ENCODE measurements around the gene FST. TPM values are rescaled to one million over a fixed set of nuclear protein-coding genes. Genes with fewer than 3 reads are reported as not detected.
A peak's percentile ranks its signal among the peaks of the same experiment; 100 is the strongest.

The FST gene
- total and polyA plus RNA-seq, 2 donors (not counting 1 experiment from before 2014, with no cell fraction given) = 759 to 1,058 TPM

DNA sequence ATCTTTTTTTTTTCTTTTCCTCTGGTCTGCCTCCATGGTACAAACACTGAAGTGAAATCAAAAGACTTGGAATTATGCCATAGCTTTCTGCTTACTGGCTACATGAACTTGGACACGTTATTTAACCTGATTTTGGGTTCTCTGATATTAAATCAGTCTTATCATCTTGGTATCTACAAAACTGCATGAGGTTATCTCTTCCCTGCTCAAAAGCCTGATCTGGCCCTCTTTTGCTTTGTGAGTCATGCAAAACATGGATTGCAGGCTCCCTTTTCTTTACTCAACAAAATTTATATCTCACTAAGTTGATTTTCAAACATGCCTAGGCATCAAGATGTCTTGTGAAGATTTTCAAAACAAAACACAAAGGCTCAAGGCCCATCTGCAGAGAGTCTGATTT is 45.9 kb upstream of the FST start:
- DNase-seq (ENCODE audit: low read depth in 2 of 2) = peak in 1 of 2 donors; percentile 20

DNA sequence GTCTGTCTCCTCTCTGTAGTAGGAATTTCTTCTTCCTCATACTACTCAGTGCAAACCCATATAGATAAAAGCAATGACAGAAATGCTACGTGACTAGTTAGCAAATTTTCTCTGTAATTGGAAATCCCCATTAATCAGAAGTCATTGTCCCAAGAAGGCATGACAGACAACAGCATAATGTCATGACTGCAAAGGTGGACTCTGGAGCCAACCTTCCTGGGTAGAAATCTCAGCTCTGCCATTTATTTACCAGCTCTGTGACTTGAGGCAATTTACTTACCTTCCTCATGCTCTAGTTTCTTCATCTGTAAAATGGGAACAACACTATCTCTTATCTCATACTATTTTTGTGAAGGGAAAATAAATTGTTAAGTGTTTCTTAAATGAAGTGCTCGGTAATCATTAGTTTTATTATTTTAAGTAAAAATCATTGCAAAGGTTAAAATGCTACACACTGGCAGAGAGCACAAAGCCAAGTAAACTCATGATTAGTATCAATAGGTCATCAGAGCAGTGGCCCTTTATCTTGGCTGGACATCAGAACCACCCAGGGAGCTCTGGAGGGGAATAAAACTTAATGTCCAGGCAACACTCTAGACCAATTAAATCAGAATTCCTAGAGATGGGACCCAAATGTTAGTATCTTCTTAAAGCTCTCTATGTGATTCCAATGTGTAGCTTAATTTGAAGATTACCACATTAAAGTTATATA is 43.8 kb upstream of the FST start:
- no peaks in the 10 kb centered on the region for H3K36me3 ChIP-seq (ENCODE audit: control insufficient read depth, insufficient read depth, low read length)
- TF ChIP-seq CTCF (conservative IDR thresholded peaks at IDR 0.05 in 1 of 2, IDR thresholded peaks at IDR 0.05 in 1 of 2; ENCODE audit: low read depth in 1 of 2, low read length in 2 of 2) (no peak), EZH2 (IDR thresholded peaks at IDR 0.05; ENCODE audit: low read length, missing control alignments) (no peak)
- H3K27ac ChIP-seq (ENCODE audit: insufficient read depth, low read length) = no peak overlapping the region
- H2AFZ ChIP-seq (ENCODE audit: low read length) = no peak overlapping the region
- no peaks in the 10 kb centered on the region for H3K79me2 ChIP-seq (ENCODE audit: control insufficient read depth, insufficient read depth, low read length)
- no peak overlapping the region for H3K4me2 ChIP-seq (ENCODE audit: extremely low read depth, insufficient read depth, low read length)
- no peaks in the 10 kb centered on the region for H3K9me3 ChIP-seq (ENCODE audit: control insufficient read depth, insufficient read depth, low read depth, low read length)
- peaks cover 6% of the 10 kb centered on the region for H3K4me1 ChIP-seq (ENCODE audit: control insufficient read depth, extremely low read depth, insufficient read depth, low read length)
- no peaks in the 10 kb centered on the region for H4K20me1 ChIP-seq (ENCODE audit: control insufficient read depth, extremely low read depth, insufficient read depth, low read length)
- H3K4me3 ChIP-seq (replicated peaks in 1 of 4; ENCODE audit: control extremely low read depth in 1 of 4, insufficient read depth in 1 of 4, low read depth in 3 of 4, low read length in 4 of 4) = no peak overlapping the region
- no peak overlapping the region for H3K9ac ChIP-seq (ENCODE audit: insufficient read depth, low read length)
- no peak for DNase-seq (ENCODE audit: low read depth in 2 of 2)
- no peaks in the 10 kb centered on the region for H3K27me3 ChIP-seq (ENCODE audit: control insufficient read depth, insufficient read depth, low read length)

More for the DNA sequence above, 45.9 kb upstream of the FST start:
- no peaks in the 10 kb centered on the region for H3K9me3 ChIP-seq (ENCODE audit: control insufficient read depth, insufficient read depth, low read depth, low read length)
- H2AFZ ChIP-seq (ENCODE audit: low read length) = no peak overlapping the region
- no peak overlapping the region for H3K27ac ChIP-seq (ENCODE audit: insufficient read depth, low read length)
- no peaks in the 10 kb centered on the region for H3K36me3 ChIP-seq (ENCODE audit: control insufficient read depth, insufficient read depth, low read length)
- no peaks in the 10 kb centered on the region for H4K20me1 ChIP-seq (ENCODE audit: control insufficient read depth, extremely low read depth, insufficient read depth, low read length)
- TF ChIP-seq EZH2 (IDR thresholded peaks at IDR 0.05; ENCODE audit: low read length, missing control alignments) (no peak), CTCF (conservative IDR thresholded peaks at IDR 0.05 in 1 of 2, IDR thresholded peaks at IDR 0.05 in 1 of 2; ENCODE audit: low read depth in 1 of 2, low read length in 2 of 2) (no peak)
- H3K4me3 ChIP-seq (replicated peaks in 1 of 4; ENCODE audit: control extremely low read depth in 1 of 4, insufficient read depth in 1 of 4, low read depth in 3 of 4, low read length in 4 of 4) = no peak overlapping the region
- peaks cover 17% of the 10 kb centered on the region for H3K4me1 ChIP-seq (ENCODE audit: control insufficient read depth, extremely low read depth, insufficient read depth, low read length)
- no peak overlapping the region for H3K9ac ChIP-seq (ENCODE audit: insufficient read depth, low read length)
- H3K27me3 ChIP-seq (ENCODE audit: control insufficient read depth, insufficient read depth, low read length) = no peaks in the 10 kb centered on the region
- no peaks in the 10 kb centered on the region for H3K79me2 ChIP-seq (ENCODE audit: control insufficient read depth, insufficient read depth, low read length)
- H3K4me2 ChIP-seq (ENCODE audit: extremely low read depth, insufficient read depth, low read length) = no peak overlapping the region

DNA sequence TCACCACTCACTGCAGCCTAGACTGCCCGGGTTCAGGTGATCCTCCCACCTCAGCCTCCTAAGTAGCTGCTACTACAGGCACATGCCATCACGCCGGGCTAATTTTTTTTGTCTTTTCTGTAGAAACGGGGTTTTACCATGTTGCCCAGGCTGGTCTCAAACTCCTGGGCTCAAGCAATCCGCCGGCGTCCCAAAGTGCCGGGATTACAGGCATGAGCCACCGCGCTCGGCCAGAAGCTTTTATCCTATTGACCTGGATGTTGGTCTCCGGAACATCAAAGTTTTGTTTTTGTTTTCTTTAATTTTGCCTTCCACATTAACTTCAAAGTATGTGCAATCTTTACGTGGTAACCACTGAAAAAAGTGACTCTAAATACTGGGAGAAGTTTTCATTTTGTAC is 42.4 kb upstream of the FST start:
- H3K4me3 ChIP-seq (replicated peaks in 1 of 4; ENCODE audit: control extremely low read depth in 1 of 4, insufficient read depth in 1 of 4, low read depth in 3 of 4, low read length in 4 of 4) = no peak overlapping the region
- no peaks in the 10 kb centered on the region for H4K20me1 ChIP-seq (ENCODE audit: control insufficient read depth, extremely low read depth, insufficient read depth, low read length)
- no peaks in the 10 kb centered on the region for H3K36me3 ChIP-seq (ENCODE audit: control insufficient read depth, insufficient read depth, low read length)
- H3K27ac ChIP-seq (ENCODE audit: insufficient read depth, low read length) = no peak overlapping the region
- no peak for DNase-seq (ENCODE audit: low read depth in 2 of 2)
- H3K27me3 ChIP-seq (ENCODE audit: control insufficient read depth, insufficient read depth, low read length) = no peaks in the 10 kb centered on the region
- H2AFZ ChIP-seq (ENCODE audit: low read length) = no peak overlapping the region
- H3K9me3 ChIP-seq (ENCODE audit: control insufficient read depth, insufficient read depth, low read depth, low read length) = no peaks in the 10 kb centered on the region
- TF ChIP-seq CTCF (conservative IDR thresholded peaks at IDR 0.05 in 1 of 2, IDR thresholded peaks at IDR 0.05 in 1 of 2; ENCODE audit: low read depth in 1 of 2, low read length in 2 of 2) (no peak), EZH2 (IDR thresholded peaks at IDR 0.05; ENCODE audit: low read length, missing control alignments) (no peak)
- H3K4me1 ChIP-seq (ENCODE audit: control insufficient read depth, extremely low read depth, insufficient read depth, low read length) = peaks cover 3% of the 10 kb centered on the region
- H3K9ac ChIP-seq (ENCODE audit: insufficient read depth, low read length) = no peak overlapping the region
- H3K4me2 ChIP-seq (ENCODE audit: extremely low read depth, insufficient read depth, low read length) = no peak overlapping the region
- H3K79me2 ChIP-seq (ENCODE audit: control insufficient read depth, insufficient read depth, low read length) = no peaks in the 10 kb centered on the region
